GM21786 (cell line): ENCODE measurements around the gene DTD1.

ENCODE experiments used
- ATAC-seq: cut with Tn5 transposase; IDR thresholded peaks from one replicate; pipeline ENCODE4 v1.9.1; 2021; ENCODE audit not compliant: unreplicated experiment

The DTD1 gene

DNA sequence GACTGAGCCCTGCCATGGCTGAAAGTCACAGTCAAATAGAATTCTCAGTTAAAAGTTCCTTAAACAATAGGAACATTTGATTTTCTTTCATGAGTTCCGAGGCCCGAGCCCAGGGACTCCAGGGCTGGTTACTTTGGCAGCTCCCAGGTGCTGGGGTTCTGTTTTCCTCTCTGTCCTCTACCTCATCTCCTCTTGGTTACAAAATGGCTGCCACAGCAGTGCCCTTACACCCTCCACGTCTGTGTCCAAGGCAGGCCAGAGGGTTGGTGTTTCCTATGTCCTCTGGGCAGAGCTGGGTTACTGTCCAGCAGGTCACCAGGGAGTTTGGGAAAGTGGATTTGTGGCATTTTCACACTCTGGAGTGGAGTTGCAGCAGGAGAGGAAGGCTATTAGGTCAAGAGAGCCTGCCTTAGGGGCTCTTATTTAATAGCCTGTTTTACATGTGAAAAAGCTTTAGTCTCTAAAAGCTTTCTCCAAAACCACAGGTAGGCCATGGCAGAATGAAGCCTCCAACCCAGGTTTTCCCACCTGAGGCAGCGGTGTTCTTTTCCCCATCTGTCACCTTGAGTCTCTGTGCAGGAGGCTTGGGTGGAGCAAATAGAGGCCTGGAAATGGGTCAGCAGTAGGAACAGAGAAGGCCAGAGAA, 111.0 kb downstream of the DTD1 start:
- no peak for ATAC-seq

DNA sequence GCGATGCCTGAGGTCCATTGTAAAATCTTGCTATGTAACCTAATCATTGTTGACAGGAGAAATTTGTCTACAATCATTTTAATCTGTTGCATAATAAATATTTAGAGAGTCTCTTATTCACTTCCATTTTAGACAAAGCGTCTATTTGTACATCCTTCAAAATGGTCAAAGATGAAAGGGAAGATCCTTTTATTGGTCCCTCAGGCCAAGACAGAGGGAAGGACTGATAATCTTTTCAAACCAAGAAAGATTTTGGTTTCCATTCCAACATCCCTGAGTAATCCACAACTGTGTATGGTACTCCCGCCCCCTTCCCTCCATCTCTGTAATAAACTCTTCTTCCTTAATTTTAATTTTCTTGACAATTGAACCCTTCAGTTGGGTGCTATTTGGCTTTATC, 114.1 kb downstream of the DTD1 start:
- no peak for ATAC-seq

GRCh38 chr20:18702736-18703135, 114.9 kb downstream of the DTD1 start:
- no peak for ATAC-seq

DNA sequence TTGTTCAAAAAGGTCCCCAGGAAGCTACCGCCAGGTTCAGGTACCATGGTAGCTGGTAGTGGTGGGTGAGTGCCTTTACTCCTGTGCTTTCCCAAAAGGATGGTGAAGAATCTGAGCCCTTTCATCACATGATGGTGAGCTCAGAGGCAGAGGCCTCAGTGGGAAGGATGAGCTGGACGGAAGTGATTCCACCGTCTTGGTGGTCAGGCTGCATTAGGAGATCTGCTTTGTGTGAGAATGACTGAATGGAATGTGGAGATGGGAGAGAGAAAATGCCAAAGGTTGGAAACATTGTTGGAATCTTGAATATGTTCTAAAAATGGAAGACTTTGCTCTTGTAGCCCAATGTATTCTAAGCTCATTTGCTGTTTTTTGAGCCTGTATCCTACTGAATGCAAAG, 117.6 kb downstream of the DTD1 start:
- no peak for ATAC-seq

GRCh38 chr20:18705910-18706309, 118.1 kb downstream of the DTD1 start:
- no peak for ATAC-seq

- ATAC-seq = no peak
Measured at GRCh38 chr20:18712131-18712530, 124.3 kb downstream of the DTD1 start.

GRCh38 chr20:18712882-18713281, 125.0 kb downstream of the DTD1 start:
- ATAC-seq = no peak

GRCh38 chr20:18715564-18715963, 127.7 kb downstream of the DTD1 start:
- no peak for ATAC-seq

GRCh38 chr20:18717062-18717461, 129.2 kb downstream of the DTD1 start:
- no peak for ATAC-seq

DNA sequence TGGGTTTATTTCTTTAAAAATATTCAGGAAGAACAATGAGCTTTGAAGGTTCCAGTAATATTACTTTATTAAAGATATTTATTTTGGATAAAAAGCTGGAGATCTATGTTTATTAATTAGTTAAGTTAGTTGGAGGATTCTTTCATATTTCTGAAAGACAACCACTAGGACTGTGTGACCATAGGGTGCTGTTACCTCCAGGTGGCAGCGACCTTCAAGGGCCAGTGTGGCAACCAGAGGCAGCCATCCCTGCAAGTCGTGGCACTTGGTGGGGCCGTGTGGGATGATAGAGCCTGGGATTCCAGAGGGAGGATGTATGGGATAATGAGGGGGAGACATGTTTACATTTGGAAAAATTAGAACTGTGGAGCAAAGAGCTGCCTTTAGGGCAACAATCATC, 130.3 kb downstream of the DTD1 start:
- no peak for ATAC-seq

GRCh38 chr20:18719426-18719825, 131.6 kb downstream of the DTD1 start:
- no peak for ATAC-seq

GRCh38 chr20:18721551-18722115, 133.8 kb downstream of the DTD1 start:
- ATAC-seq = no peak

DNA sequence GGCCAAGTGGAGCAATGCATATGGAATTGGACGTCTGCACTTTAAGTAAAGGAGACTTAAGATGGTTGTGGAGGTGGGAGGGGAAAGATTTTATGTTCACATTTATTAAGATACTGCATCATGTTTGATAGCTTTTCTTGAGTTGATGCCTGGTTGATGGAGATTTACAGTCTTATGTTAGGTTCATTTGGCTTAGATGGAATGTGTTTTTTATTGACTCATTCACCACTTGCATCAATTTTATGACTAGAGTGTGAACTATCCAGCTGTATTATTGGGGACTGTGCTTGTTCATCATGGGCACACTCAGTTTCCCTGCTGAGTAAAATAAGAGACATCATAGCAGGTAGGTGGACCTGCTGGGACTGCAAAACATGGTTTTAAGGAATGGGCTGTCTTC, 134.5 kb downstream of the DTD1 start:
- ATAC-seq = no peak

GRCh38 chr20:18724077-18724476, 136.2 kb downstream of the DTD1 start:
- ATAC-seq = no peak

- no peak for ATAC-seq
Measured at GRCh38 chr20:18724788-18725464, 137.1 kb downstream of the DTD1 start.

DNA sequence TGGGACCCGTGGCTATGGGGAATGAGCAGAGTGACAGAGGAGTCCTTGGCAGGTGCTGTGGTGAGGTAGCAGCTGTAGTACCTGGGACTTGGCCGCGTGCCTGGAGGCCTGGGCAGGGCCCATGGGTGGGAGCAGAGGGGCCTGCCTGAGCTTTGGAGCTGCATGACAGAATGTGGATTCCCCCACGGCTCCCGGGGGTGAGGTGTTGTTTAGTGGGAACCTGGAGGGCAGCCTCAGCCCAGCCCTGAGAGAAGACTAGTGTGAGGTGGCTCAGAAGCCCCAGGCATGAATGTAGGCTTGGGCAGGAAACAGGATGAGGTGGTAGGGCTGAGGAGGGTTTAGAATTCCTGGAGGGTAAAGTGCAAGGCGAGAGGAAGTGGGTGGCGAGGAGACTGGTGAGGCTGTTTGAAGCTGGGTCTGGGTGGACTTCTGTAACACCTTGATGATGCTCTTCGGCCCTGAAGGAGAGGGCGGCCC, 139.2 kb downstream of the DTD1 start:
- ATAC-seq = no peak

DNA sequence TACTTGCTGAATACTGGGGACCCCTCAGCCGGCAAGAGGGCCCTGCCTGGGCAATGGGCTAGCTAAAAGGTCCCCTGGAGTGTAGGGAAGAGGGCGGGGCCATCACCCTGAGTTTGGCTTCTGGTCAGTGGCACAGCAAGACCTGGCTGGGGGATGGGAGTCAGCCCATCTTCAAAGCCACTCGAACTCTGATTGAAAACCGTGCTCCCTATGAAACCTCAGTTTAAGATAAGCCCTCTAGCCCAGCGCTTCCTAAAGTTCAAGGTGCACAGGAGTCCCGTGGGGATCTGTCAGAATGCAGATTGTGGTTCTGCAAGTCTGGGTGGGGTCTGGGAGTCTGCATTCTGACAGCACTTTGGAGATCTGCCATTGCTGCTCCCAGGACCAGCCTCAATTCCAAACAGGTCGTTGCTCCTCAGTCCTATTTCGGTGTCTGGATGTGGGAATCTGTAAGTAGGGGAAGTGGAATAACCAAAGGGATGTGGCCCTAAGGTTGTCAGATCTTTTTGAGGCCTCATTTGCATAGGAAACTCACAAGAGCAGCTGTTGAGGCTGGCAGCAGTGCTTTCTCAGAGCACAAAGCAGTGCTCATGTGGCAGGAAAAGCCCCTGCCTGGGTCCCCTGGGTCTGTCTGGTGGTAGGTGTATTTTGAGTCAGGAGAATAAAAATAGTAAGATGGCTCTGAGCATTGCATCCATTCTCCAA, 140.5 kb downstream of the DTD1 start:
- ATAC-seq = peak; percentile 92

GRCh38 chr20:18728870-18729224, 141.0 kb downstream of the DTD1 start:
- ATAC-seq = peak; percentile 39

GRCh38 chr20:18729231-18729825, 141.5 kb downstream of the DTD1 start:
- ATAC-seq = peak; percentile 14

GRCh38 chr20:18731940-18732339, 144.1 kb downstream of the DTD1 start:
- no peak for ATAC-seq

- no peak for ATAC-seq
Measured at GRCh38 chr20:18734525-18735189, 146.8 kb downstream of the DTD1 start.
